Stomach smooth muscle (tissue), 2 donors: ENCODE measurements around the gene NSMCE1.
"Not testable (repeated sequence)": the region's sequence is repeated elsewhere in the genome, so short reads cannot be mapped to it uniquely, and the experiment has no call there.

Source experiments
- H3K27ac ChIP-seq: one replicate; pipeline ENCODE4 v1.7.0; 2013; ENCODE audit warnings: mild to moderate bottlenecking, low read length, inconsistent platforms
- H3K27me3 ChIP-seq, 2 donors: one replicate each; pipeline ENCODE4 v1.7.0; 2013; ENCODE audit warnings: low read length in 2 of 2; ENCODE audit not compliant: insufficient read depth in 2 of 2, control insufficient read depth in 1 of 2
- H3K36me3 ChIP-seq, 2 donors: one replicate each; pipeline ENCODE4 v1.7.0; 2013; ENCODE audit warnings: low read length in 2 of 2; ENCODE audit not compliant: control insufficient read depth in 2 of 2, insufficient read depth in 2 of 2
- H3K4me1 ChIP-seq: one replicate; pipeline ENCODE4 v1.7.0; 2013; ENCODE audit warnings: low read length; ENCODE audit not compliant: control insufficient read depth, insufficient read depth
- H3K4me3 ChIP-seq, 2 donors: one replicate each; pipeline ENCODE4 v1.7.0; 2013; ENCODE audit warnings: low read length in 2 of 2
- H3K9ac ChIP-seq, 2 donors: one replicate each; pipeline ENCODE4 v1.7.0; 2013; ENCODE audit warnings: low read length in 2 of 2, mild to moderate bottlenecking in 1 of 2
- H3K9me3 ChIP-seq, 2 donors: one replicate each; pipeline ENCODE4 v1.7.0; 2013; ENCODE audit warnings: low read length in 2 of 2; ENCODE audit not compliant: control insufficient read depth in 2 of 2
- donor health status: healthy.
- donor health status: Pancreatic carcinoma.

NSMCE1 gene

GRCh38 chr16:27284865-27285675 is 16.5 kb upstream of the NSMCE1 start:
- Histone ChIP-seq H3K36me3 (no peaks in the 10 kb centered on the region), H3K27ac (no peak overlapping the region), H3K4me1 (no peaks in the 10 kb centered on the region), H3K9me3 (no peaks in the 10 kb centered on the region), H3K9ac (no peak overlapping the region), H3K4me3 (no peak overlapping the region), H3K27me3 (no peaks in the 10 kb centered on the region)

- Histone ChIP-seq H3K27me3 (no peaks in the 10 kb centered on the region), H3K9ac (no peak overlapping the region), H3K36me3 (no peaks in the 10 kb centered on the region), H3K4me3 (no peak overlapping the region), H3K9me3 (no peaks in the 10 kb centered on the region), H3K4me1 (no peaks in the 10 kb centered on the region), H3K27ac (no peak overlapping the region)
These were observed 12.7 kb upstream of the NSMCE1 start for GRCh38 chr16:27281243-27281642.

GRCh38 chr16:27275394-27275793 is 6.8 kb upstream of the NSMCE1 start:
- Histone ChIP-seq H3K36me3 (no peaks in the 10 kb centered on the region), H3K4me3 (no peak overlapping the region), H3K27ac (no peak overlapping the region), H3K4me1 (no peaks in the 10 kb centered on the region), H3K9ac (no peak overlapping the region), H3K27me3 (no peaks in the 10 kb centered on the region), H3K9me3 (no peaks in the 10 kb centered on the region)

GRCh38 chr16:27274424-27274874 is 5.9 kb upstream of the NSMCE1 start:
- H3K4me3 ChIP-seq, H3K9ac ChIP-seq, H3K27me3 ChIP-seq, H3K9me3 ChIP-seq, H3K27ac ChIP-seq, H3K4me1 ChIP-seq, H3K36me3 ChIP-seq: not testable (repeated sequence)

GRCh38 chr16:27273670-27274423 is 5.3 kb upstream of the NSMCE1 start:
- Histone ChIP-seq H3K4me1 (peaks cover 6% of the 10 kb centered on the region), H3K27ac (no peak overlapping the region), H3K9me3 (no peaks in the 10 kb centered on the region), H3K9ac (no peak overlapping the region), H3K36me3 (no peaks in the 10 kb centered on the region), H3K4me3 (no peak overlapping the region), H3K27me3 (no peaks in the 10 kb centered on the region)

- Histone ChIP-seq H3K36me3 (no peaks in the 10 kb centered on the region), H3K4me1 (peaks cover 8% of the 10 kb centered on the region), H3K27me3 (no peaks in the 10 kb centered on the region), H3K4me3 (no peak overlapping the region), H3K9ac (no peak overlapping the region), H3K9me3 (no peaks in the 10 kb centered on the region), H3K27ac (no peak overlapping the region)
These were observed 4.7 kb upstream of the NSMCE1 start for GRCh38 chr16:27273330-27273669.

- not testable (repeated sequence) for H3K4me3 ChIP-seq, H3K9ac ChIP-seq, H3K9me3 ChIP-seq, H3K27ac ChIP-seq, H3K36me3 ChIP-seq, H3K27me3 ChIP-seq
- peaks cover 12% of the 10 kb centered on the region for H3K4me1 ChIP-seq
These were observed 4.1 kb upstream of the NSMCE1 start for GRCh38 chr16:27272697-27273096.

GRCh38 chr16:27272076-27272475 is 3.5 kb upstream of the NSMCE1 start:
- Histone ChIP-seq H3K4me3 (no peak overlapping the region), H3K9ac (no peak overlapping the region), H3K9me3 (no peaks in the 10 kb centered on the region), H3K4me1 (peaks cover 12% of the 10 kb centered on the region), H3K36me3 (no peaks in the 10 kb centered on the region), H3K27ac (no peak overlapping the region), H3K27me3 (no peaks in the 10 kb centered on the region)

- Histone ChIP-seq H3K4me1 (peaks cover 12% of the 10 kb centered on the region), H3K36me3 (no peaks in the 10 kb centered on the region), H3K9me3 (no peaks in the 10 kb centered on the region), H3K4me3 (no peak overlapping the region), H3K27me3 (no peaks in the 10 kb centered on the region), H3K9ac (no peak overlapping the region), H3K27ac (no peak overlapping the region)
These were observed 1.8 kb upstream of the NSMCE1 start for GRCh38 chr16:27270349-27270748.

GRCh38 chr16:27269300-27270150 is 953 bp upstream of the NSMCE1 start:
- no peaks in the 10 kb centered on the region for H3K27me3 ChIP-seq
- H3K27ac ChIP-seq = no peak overlapping the region
- H3K4me1 ChIP-seq = peaks cover 12% of the 10 kb centered on the region
- H3K9me3 ChIP-seq = no peaks in the 10 kb centered on the region
- H3K36me3 ChIP-seq = no peaks in the 10 kb centered on the region
- H3K4me3 ChIP-seq = peak overlapping the region; percentile 79 to 95
- H3K9ac ChIP-seq = peak overlapping the region in 1 of 2 donors; percentile 97
